GM19238 (cell line): ENCODE measurements around the gene MTFR2.

Experiments used
- DNase-seq: peaks from one replicate; pipeline ENCODE4 v3.0.0; 2011; ENCODE audit warnings: low spot score; ENCODE audit not compliant: insufficient read length

MTFR2 gene

GRCh38 chr6:136249811-136250685 lies at the start of gene MTFR2:
MTFR2 (minus strand) TSS chr6:136250311; CDS start chr6:136249099, 1,212 bp downstream.
- peak; percentile 88 for DNase-seq

DNA sequence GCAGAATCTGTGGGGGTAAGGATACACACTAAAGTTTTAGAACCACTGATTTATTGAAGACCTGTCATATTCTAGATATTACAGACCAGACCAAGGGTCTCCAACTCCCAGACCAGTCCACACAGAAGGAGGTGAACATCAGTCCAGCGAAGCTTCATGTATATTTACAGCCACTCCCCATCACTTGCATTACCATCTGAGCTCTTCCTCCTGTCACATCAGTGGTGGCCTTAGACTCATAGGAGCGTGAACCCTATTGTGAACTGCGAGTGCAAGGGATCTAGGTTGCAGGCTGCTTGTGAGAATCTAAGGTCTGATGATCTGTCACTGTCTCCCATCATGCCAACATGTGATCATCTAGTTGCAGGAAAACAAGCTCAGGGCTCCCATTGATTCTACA lies 44.5 kb upstream of the MTFR2 start:
- no peak for DNase-seq

GRCh38 chr6:136290410-136291010 lies 40.4 kb upstream of the MTFR2 start:
- peak; percentile 16 for DNase-seq

DNA sequence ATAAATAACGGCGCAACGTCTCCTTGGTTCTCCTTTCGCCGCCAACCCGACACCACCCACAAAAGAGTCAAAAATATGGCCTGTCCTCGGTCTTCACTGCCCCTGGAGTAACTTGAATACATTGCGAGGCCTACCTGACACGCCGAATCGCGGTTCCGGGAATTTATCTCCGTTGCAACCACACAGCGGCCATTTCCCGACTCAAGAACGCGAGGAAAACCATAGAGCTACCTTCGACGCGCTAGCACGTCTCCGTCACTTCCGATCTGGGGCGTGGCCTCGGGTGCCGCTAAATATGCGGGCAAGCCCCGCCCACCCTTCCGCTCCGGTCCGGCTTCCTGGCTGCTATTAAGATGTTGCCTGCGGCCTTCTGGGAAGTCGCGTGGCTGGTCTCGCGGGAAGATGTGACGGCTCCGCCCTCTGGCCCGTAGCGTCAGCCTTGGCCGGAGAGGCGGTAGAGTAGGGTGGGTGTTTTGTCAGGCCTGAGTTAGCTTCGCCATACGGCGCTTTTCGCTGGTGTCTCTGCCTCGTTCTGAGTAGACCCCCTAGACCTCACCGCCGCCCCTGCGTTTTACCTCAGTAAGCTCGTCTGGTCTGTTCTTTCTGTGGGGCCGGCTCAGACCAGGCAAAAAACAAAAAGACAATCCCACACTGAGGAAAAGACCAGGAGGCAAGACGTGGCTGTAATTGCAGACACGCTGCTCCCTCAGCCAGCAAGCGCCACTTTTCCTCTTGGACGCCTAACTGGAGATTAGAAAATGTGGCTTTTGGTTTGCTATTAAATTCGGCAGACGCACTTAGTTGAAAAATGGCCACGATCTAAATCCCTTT lies 39.7 kb upstream of the MTFR2 start, which contains the start of gene BCLAF1:
BCLAF1 (minus strand) TSS at position 268 of the 831 bp plus-strand sequence. CDS start 9,980 bp downstream, outside the sequence.
- DNase-seq: peak; percentile 74

DNA sequence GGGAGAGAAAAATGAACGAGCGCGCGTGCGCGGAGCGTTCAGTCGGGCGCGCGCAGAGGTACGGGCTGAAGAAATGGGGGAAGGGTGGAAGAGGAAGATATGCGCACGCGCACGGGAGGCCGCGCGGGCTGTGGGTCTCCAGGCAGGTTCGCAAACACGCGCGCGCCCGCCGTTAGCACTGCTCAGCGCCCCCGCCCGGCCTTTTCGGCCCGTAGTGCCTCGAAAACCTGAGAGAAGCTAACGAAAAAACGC lies 39.1 kb upstream of the MTFR2 start:
- peak; percentile 54 for DNase-seq

DNA sequence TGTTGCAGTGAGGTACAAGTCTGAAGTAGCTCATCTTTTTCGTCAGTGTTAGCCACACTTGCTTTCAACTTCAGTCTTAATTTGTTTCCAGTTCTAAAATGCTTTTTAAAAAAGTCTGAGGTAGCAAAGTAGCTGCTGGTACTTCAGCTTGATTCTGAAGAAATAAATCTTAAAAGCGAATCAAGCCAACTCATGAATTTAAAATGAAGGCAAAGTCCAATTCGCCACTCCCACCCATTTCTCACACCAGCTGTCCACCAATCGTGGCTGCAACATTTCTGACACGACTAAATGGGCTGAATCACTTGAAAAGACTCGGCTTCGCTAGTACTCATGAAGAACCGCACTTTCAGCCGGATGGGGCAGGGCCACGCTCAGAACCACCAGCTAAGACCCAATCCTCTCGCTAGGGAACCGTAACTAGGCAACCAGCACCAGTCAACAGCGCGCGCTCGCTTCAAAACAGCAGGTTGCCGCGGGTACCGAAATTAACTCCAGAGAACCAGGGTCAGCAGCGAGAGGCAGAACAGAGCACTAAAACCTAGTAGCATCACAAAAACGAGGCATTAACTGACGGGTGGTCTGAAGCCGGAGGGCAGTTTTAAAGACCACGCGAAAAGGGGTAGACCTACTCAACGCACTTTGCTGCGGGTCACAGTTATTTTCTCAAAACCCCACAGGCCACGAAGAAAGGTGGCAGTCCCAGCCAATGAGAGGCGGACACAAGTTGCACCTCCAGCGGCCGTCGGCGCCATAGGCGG lies 38.6 kb upstream of the MTFR2 start:
- DNase-seq: peak; percentile 16

DNA sequence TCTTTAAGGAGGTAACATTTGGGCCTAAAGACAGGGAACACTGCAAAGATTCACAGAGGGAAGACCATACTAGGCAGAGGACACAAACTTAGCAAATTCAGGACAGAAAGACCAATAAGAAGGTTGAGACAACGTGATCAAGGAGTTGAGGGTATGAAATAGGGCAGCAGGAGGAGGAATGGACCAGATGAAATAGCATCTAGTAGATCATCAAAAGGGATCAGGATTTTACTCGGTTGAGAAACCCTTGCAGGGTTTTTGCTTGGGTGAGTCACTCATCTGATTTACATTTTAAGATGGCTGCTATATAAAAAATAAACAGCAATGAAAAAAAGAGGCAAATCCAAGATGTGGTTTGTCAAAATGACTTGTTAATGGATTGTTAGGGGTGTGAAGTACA lies 34.8 kb upstream of the MTFR2 start:
- no peak for DNase-seq

- DNase-seq: no peak
Measured at GRCh38 chr6:136282906-136283305, 32.8 kb upstream of the MTFR2 start.

GRCh38 chr6:136280032-136280609 lies 30.0 kb upstream of the MTFR2 start:
- no peak for DNase-seq

DNA sequence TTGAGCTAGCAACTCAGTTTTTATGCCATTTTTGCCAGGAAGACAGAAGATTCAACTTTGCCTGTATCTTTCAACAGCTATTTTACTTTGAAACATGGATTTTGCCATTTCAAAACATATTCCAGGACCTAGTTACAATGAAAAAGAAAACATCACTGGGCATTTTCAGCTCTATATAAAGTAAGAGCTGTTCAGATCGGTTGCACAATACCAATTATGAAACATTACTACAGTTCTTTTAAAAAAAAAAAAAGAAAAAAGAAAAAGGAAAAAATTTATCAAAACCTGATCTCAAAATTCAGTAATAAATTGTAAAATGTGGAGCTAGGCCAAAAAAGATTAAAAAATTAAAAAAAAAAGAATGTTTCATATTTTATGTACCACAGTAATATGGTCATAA lies 24.0 kb upstream of the MTFR2 start:
- DNase-seq: no peak

DNA sequence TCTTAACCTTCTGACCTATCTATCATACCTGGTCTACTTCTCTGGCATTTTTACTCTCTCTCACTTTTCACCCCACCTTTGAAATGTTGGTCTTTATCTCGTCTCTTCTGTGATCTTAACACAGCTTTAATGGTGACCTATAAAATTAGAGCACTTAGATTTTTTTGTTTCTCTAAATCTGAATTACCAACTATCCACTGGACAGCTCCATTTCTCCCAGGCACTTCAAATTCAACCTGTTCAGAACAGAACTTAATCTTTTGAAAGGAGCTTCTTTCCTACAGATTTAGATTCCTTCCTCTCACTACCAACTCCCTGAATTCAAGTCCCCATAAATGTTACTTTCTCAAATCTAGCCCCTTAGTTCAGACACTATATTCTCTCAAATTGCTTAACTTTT lies 15.0 kb upstream of the MTFR2 start:
- DNase-seq: no peak

DNA sequence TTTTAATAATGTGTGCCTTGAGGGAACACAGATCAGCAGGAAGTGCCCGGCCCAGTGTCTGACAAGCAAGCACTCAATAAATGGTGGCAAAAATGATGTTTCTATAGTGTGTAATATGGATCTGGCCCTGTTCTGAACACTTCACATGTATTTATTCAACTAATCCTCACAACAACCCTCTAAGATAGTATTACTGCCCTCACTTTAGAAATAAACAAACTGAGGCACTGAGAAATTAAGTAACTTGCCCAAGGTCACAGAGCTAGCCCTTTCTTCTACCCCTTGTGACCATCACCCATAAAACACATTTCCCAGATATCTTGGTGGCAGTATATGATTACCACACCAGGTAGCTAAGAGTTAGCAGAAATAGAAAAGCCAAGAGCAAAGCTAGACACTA lies 12.8 kb upstream of the MTFR2 start:
- DNase-seq: no peak

DNA sequence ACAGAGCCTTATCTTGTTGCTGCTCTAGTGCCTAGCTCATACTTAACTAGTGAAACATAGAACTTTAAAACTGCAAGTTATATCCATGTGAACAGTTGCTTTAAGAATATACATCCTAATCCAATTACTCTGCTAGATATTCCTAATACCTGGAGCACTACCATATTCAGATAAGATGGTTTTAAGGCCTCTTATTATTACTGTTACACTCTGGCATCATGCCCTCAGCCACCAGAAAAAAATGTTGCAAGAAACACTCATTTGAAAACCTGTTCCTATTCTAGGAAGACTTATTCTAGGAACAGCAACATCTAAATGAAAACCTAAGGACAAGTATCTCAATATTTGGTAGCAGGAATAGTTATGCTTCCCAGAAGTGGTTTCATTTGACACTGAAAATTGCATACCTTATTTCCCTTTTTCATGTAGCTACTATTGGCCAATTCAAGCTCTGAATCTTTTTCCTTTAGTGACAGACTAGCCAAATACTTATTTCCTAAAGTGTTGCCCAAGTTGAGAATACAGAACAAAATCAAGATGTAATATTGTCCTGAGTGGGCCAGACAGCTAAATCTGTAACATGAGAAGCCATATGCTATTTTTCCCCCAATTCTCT lies 4.8 kb upstream of the MTFR2 start:
- no peak for DNase-seq

- DNase-seq: no peak
Measured at GRCh38 chr6:136253734-136254133, 3.6 kb upstream of the MTFR2 start.

DNA sequence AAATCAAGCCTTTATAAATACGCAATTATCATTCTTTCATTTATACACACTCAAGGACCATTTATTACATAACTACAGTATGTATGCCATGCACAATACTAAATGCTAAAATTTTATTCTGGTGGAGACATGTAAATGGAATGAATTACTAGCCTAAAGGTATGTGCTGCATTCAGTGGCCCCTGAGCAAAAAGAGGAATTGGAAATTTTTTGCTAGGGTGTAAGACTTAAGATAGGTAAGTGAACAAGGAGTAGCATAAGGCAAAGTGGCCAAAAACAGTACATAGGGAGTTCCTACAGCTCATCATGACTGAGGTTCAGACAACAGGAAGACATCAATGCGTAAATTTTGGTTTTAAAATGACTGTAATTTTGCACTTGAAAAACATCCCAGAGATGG lies 2.3 kb upstream of the MTFR2 start:
- no peak for DNase-seq

GRCh38 chr6:136251394-136251793 lies 1.3 kb upstream of the MTFR2 start:
- no peak for DNase-seq

DNA sequence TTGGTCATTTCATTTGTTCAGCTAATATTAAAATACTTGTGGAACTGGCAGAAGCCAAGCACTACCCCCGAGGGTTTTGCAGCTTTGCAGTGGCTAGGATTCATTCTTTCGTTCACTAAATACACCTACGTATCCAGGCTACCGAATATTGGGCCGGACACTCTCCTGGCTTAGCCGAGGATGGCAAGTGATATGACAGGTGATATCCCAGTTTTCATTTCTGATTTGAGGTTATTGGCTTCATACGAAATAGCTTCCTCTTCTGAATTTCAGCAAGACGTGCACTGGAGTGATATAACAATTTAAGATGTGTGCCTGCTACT lies 536 bp upstream of the MTFR2 start:
- DNase-seq: no peak

- no peak for DNase-seq
Measured at GRCh38 chr6:136249336-136249735, 775 bp downstream of the MTFR2 start.

- DNase-seq: no peak
Measured at GRCh38 chr6:136244061-136244616, 6.0 kb downstream of the MTFR2 start.

DNA sequence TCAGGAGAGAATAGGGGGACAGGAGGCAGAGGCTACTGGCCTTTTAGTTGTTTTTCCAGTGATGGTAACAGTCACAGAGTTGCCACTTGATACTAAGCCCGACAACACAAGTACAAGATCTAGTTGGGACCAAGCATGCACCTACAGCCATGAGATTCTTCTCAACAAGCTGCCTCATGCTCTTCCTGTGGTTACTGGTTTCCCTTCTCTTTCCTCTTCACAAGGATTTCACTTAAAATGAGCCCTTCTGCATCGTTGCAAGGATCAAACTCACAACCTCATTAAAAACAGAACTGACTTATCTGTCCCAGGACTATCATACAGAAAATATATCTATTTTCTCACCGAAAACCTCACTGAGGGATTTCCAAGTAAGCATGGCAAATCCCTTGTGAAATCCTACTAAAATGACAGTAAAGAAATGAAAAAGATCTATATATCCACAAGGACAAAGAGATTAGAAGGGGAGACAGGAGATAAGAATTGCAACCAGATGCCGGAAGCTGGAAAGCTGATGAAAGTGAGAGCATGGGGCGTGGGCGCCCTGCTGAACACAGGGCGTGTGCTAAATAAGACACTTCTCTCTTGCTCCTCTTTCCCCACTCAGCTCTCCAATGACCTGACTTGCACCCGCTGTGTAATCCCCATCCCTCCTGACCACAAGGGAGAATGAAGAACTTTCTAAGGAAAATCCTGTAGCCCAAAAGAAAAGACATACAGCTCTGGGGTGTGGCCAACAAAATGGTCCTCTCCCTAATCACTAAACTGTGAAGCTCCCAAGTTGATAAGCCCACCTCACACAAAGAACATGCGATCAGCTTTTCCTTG lies 13.4 kb downstream of the MTFR2 start:
- no peak for DNase-seq
